Measurements from ENCODE around the gene ZFYVE21.

GRCh38 chr14:103739793-103740501 is 24.3 kb downstream of the ZFYVE21 start:
- TF ChIP-seq CTCF (IDR thresholded peaks at IDR 0.05) (no peak), POLR2AphosphoS5 (IDR thresholded peaks at IDR 0.05) (no peak)

All from gastroesophageal sphincter (tissue), 3 donors.